ENCODE results near the gene FXYD5. TPM values are rescaled to one million over a fixed set of nuclear protein-coding genes. Genes with fewer than 3 reads are reported as not detected.

The FXYD5 gene
- total RNA-seq, 1 experiment from 2014 or later = 100 TPM

DNA sequence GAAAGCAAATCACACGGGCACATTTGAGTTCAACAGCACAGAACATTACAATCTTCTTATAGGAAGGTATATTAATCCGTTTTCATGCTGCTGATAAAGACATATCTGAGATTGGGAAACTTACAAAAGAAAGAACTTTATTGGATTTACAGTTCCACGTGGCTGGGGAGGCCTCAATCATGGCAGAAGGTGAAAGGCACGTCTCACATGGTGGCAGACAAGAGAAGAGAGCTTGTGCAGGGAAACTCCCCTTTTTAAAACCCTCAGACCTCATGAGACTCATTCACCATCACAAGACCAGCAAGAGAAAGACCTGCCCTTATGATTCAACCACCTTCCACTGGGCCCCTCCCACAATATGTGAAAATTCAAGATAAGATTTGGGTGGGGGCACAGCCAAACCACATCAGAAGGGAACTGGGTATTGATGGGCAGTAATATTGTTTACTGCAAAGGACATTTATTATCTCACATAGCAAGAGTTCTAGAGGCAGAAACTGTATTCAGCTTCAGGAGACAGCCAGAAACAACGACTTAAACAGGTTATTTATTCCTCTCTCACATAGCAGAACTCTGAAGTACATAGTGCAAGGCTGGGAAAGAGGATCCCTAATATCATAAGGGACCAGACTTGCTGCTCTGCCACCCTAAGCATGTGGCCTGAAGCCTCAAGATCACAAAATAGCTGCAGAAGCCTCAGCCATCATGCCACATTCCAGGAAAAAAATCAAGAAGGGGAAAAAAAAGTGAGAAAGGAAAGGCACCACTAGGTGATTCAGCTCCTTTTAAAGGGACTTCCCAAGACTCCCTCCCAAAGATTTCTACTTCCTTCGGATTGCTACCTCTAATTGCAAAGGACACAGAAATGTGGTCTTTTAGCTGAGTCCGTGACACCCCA, 23.1 kb downstream of the FXYD5 start:
- no peak overlapping the region for H3K27ac Mint-ChIP-seq

More for the DNA sequence above, 23.1 kb downstream of the FXYD5 start:
- DNase-seq = peak; percentile 3
- H2AFZ ChIP-seq (ENCODE audit: low read length) = no peak overlapping the region
- no peak overlapping the region for H2BK12ac ChIP-seq (ENCODE audit: insufficient read length, low read depth, low read length)
- H3K18ac ChIP-seq (ENCODE audit: insufficient read length, low read depth, low read length) = no peak overlapping the region
- H4K8ac ChIP-seq (replicated peaks; ENCODE audit: insufficient read length, low read depth, low read length) = no peak overlapping the region
- H3K56ac ChIP-seq (ENCODE audit: insufficient read length, low read depth, low read length) = no peak overlapping the region
- no peak overlapping the region for H4K5ac ChIP-seq (ENCODE audit: insufficient read length, low read depth, low read length)
- H3K4me1 ChIP-seq (ENCODE audit: insufficient read depth, low read length) = no peaks in the 10 kb centered on the region
- Mint-ChIP-seq H3K4me3 (no peak overlapping the region), H3K27me3 (ENCODE audit: low read depth) (peaks cover 7% of the 10 kb centered on the region), H3K36me3 (ENCODE audit: insufficient read depth in 1 of 3, low read depth in 3 of 3) (peaks cover 3 to 9% (median 9%) of the 10 kb centered on the region in 3 experiments; a peak in 5 of 7 replicates), H3K9me3 (peaks cover 8 to 14% of the 10 kb centered on the region in 2 experiments), H3K4me1 (peaks cover 6 to 8% of the 10 kb centered on the region in 2 experiments)
- no peak overlapping the region for H3K23ac ChIP-seq (ENCODE audit: insufficient read length, low read depth, low read length)
- WGBS (ENCODE audit: extremely low coverage, insufficient read length, low lambda C conversion rate) = no CpG with 5 or more reads among the region's 7 CpGs
- no peaks in the 10 kb centered on the region for H3K9me3 ChIP-seq (ENCODE audit: control insufficient read depth, low read depth, low read length)
- no peak overlapping the region for H2AK5ac ChIP-seq (ENCODE audit: insufficient read length, low read length)
- no peak overlapping the region for H3K9ac ChIP-seq (ENCODE audit: extremely low read depth, insufficient read length, low read length)
- no peak overlapping the region for H3K14ac ChIP-seq (ENCODE audit: insufficient read depth, low read length)
- H2BK20ac ChIP-seq (ENCODE audit: low read depth, low read length, poor library complexity, severe bottlenecking) = no peak overlapping the region
- no peak overlapping the region for H4K91ac ChIP-seq (ENCODE audit: insufficient read length, low read depth, low read length)
- H3K4me2 ChIP-seq (ENCODE audit: insufficient read depth, insufficient read length, low read length) = no peak overlapping the region
- H3T11ph ChIP-seq (ENCODE audit: low read length) = no peak overlapping the region
- no peaks in the 10 kb centered on the region; the same call in 1 of the 2 replicates for H3K27me3 ChIP-seq (ENCODE audit: insufficient read depth, low read length)
- no peak overlapping the region for H3K27ac ChIP-seq (ENCODE audit: insufficient read length, low read depth, low read length)
- no peaks in the 10 kb centered on the region for H3K79me1 ChIP-seq (ENCODE audit: insufficient read depth, low read depth, low read length, poor library complexity, severe bottlenecking)
- H2BK15ac ChIP-seq (ENCODE audit: low read depth, low read length) = no peak overlapping the region
- no peaks in the 10 kb centered on the region for H4K20me1 ChIP-seq (ENCODE audit: control insufficient read depth, insufficient read depth, insufficient read length)
- no peaks in the 10 kb centered on the region for H3K23me2 ChIP-seq (ENCODE audit: insufficient read length, low read depth, low read length, poor library complexity, severe bottlenecking)
- H2BK120ac ChIP-seq (ENCODE audit: low read depth, low read length, poor library complexity, severe bottlenecking) = no peak overlapping the region
- TF ChIP-seq, protein P1, sequence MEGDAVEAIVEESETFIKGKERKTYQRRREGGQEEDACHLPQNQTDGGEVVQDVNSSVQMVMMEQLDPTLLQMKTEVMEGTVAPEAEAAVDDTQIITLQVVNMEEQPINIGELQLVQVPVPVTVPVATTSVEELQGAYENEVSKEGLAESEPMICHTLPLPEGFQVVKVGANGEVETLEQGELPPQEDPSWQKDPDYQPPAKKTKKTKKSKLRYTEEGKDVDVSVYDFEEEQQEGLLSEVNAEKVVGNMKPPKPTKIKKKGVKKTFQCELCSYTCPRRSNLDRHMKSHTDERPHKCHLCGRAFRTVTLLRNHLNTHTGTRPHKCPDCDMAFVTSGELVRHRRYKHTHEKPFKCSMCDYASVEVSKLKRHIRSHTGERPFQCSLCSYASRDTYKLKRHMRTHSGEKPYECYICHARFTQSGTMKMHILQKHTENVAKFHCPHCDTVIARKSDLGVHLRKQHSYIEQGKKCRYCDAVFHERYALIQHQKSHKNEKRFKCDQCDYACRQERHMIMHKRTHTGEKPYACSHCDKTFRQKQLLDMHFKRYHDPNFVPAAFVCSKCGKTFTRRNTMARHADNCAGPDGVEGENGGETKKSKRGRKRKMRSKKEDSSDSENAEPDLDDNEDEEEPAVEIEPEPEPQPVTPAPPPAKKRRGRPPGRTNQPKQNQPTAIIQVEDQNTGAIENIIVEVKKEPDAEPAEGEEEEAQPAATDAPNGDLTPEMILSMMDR (conservative IDR thresholded peaks at IDR 0.05) = no peak
- H3K79me2 ChIP-seq (ENCODE audit: insufficient read depth, low read length) = no peaks in the 10 kb centered on the region
- H2BK5ac ChIP-seq (ENCODE audit: insufficient read length, low read length) = no peak overlapping the region
- no peak overlapping the region for H3K4ac ChIP-seq (ENCODE audit: low read depth, low read length)
